GM12873 (cell line): ENCODE measurements around the gene PAQR6.

ENCODE experiments used
- CTCF ChIP-seq: IDR thresholded peaks from 2 replicates; pipeline ENCODE4 v1.5.1; 2012; ENCODE audit warnings: low read depth, mild to moderate bottlenecking, moderate library complexity, low read length, control low read depth; ENCODE audit not compliant: insufficient read depth; ENCODE audit errors: missing control alignments

Gene PAQR6

GRCh38 chr1:156247460-156248322 is at the start of gene PAQR6:
Gene PAQR6, minus strand, starts transcription at chr1:156248056. Its CDS starts 1,325 bp downstream, at chr1:156246731.
- TF ChIP-seq CTCF: no peak

GRCh38 chr1:156295391-156295947 is 47.6 kb upstream of the PAQR6 start, which contains the start of gene GLMP:
Gene GLMP, minus strand, starts transcription at chr1:156295679. Its CDS starts 34 bp downstream, at chr1:156295645.
- TF ChIP-seq CTCF: no peak

GRCh38 chr1:156293895-156294294 is 46.0 kb upstream of the PAQR6 start:
- no peak for TF ChIP-seq CTCF

GRCh38 chr1:156293098-156293434 is 45.2 kb upstream of the PAQR6 start:
- no peak for TF ChIP-seq CTCF

GRCh38 chr1:156291226-156292061 is 43.6 kb upstream of the PAQR6 start:
- no peak for TF ChIP-seq CTCF

GRCh38 chr1:156289857-156290256 is 42.0 kb upstream of the PAQR6 start:
- no peak for TF ChIP-seq CTCF

GRCh38 chr1:156286061-156286460 is 38.2 kb upstream of the PAQR6 start:
- no peak for TF ChIP-seq CTCF
